Parathyroid adenoma (tissue), 2 donors: Measurements from ENCODE around the gene SEC63.
"Not testable (repeated sequence)": the region's sequence is repeated elsewhere in the genome, so short reads cannot be mapped to it uniquely, and the experiment has no call there.

Experiments
- H2AFZ ChIP-seq: fragments of 300-600 bp; sonication (generic); one replicate; pipeline ENCODE4 v1.7.0; 2017; ENCODE audit warnings: antibody characterized with exemption, mild to moderate bottlenecking
- H3K27ac ChIP-seq: fragments of 300-600 bp; sonication (generic); one replicate; pipeline ENCODE4 v1.7.0; 2017
- H3K27me3 ChIP-seq: fragments of 300-600 bp; sonication (generic); one replicate; pipeline ENCODE4 v1.7.0; 2017; ENCODE audit warnings: low read length; ENCODE audit not compliant: control insufficient read depth, insufficient read depth
- H3K36me3 ChIP-seq: fragments of 300-600 bp; sonication (generic); one replicate; pipeline ENCODE4 v1.7.0; 2017; ENCODE audit warnings: low read length; ENCODE audit not compliant: control insufficient read depth, insufficient read depth
- H3K4me1 ChIP-seq: fragments of 300-600 bp; sonication (generic); one replicate; pipeline ENCODE4 v1.7.0; 2017; ENCODE audit warnings: control low read depth
- H3K4me2 ChIP-seq: fragments of 300-600 bp; sonication (generic); one replicate; pipeline ENCODE4 v1.7.0; 2017; ENCODE audit warnings: low read length
- H3K4me3 ChIP-seq: fragments of 300-600 bp; sonication (generic); one replicate; pipeline ENCODE4 v1.7.0; 2017; ENCODE audit warnings: low read depth, low read length
- H3K79me2 ChIP-seq: fragments of 300-600 bp; sonication (generic); one replicate; pipeline ENCODE4 v1.7.0; 2017; ENCODE audit warnings: control low read depth
- H3K9ac ChIP-seq: fragments of 300-600 bp; sonication (generic); one replicate; pipeline ENCODE4 v1.7.0; 2017; ENCODE audit warnings: mild to moderate bottlenecking
- H3K9me3 ChIP-seq: fragments of 300-600 bp; sonication (generic); one replicate; pipeline ENCODE4 v1.7.0; 2017; ENCODE audit warnings: low read length; ENCODE audit not compliant: control insufficient read depth
- CTCF ChIP-seq: fragments of 300-600 bp; sonication (generic); IDR thresholded peaks from one replicate; pipeline ENCODE4 v1.7.0; 2017; ENCODE audit warnings: antibody characterized with exemption, mild to moderate bottlenecking
- donor health status: primary hyperparathyroidism.

Gene SEC63

GRCh38 chr6:107866606-107867301 lies 91.3 kb downstream of the SEC63 start:
- Histone ChIP-seq H2AFZ (no peak overlapping the region), H3K4me1 (no peaks in the 10 kb centered on the region), H3K4me3 (no peak overlapping the region), H3K9ac (no peak overlapping the region), H3K79me2 (no peaks in the 10 kb centered on the region), H3K27me3 (no peaks in the 10 kb centered on the region), H3K36me3 (peaks cover 2% of the 10 kb centered on the region), H3K9me3 (no peaks in the 10 kb centered on the region), H3K4me2 (no peak overlapping the region), H3K27ac (no peak overlapping the region)
- TF ChIP-seq CTCF = peak; percentile 46

GRCh38 chr6:107864226-107865127 lies 93.5 kb downstream of the SEC63 start:
- no peaks in the 10 kb centered on the region for H3K4me1 ChIP-seq
- H2AFZ ChIP-seq = no peak overlapping the region
- H3K27ac ChIP-seq = no peak overlapping the region
- no peak overlapping the region for H3K9ac ChIP-seq
- no peaks in the 10 kb centered on the region for H3K27me3 ChIP-seq
- no peak for TF ChIP-seq CTCF
- no peaks in the 10 kb centered on the region for H3K9me3 ChIP-seq
- no peak overlapping the region for H3K4me3 ChIP-seq
- peaks cover 2% of the 10 kb centered on the region for H3K36me3 ChIP-seq
- H3K4me2 ChIP-seq = no peak overlapping the region
- no peaks in the 10 kb centered on the region for H3K79me2 ChIP-seq

- no peaks in the 10 kb centered on the region for H3K4me1 ChIP-seq
- H3K27ac ChIP-seq = no peak overlapping the region
- no peak overlapping the region for H3K9ac ChIP-seq
- no peaks in the 10 kb centered on the region for H3K79me2 ChIP-seq
- H3K27me3 ChIP-seq = no peaks in the 10 kb centered on the region
- H3K36me3 ChIP-seq = peaks cover 2% of the 10 kb centered on the region
- TF ChIP-seq CTCF = no peak
- H3K4me3 ChIP-seq = no peak overlapping the region
- no peak overlapping the region for H2AFZ ChIP-seq
- H3K9me3 ChIP-seq = no peaks in the 10 kb centered on the region
- H3K4me2 ChIP-seq = no peak overlapping the region
These were observed 95.6 kb downstream of the SEC63 start for GRCh38 chr6:107862383-107862782.

- not testable (repeated sequence) for H2AFZ ChIP-seq, H3K9ac ChIP-seq, H3K27ac ChIP-seq, H3K79me2 ChIP-seq, H3K4me3 ChIP-seq, H3K27me3 ChIP-seq, H3K4me1 ChIP-seq, H3K9me3 ChIP-seq, H3K4me2 ChIP-seq, H3K36me3 ChIP-seq
These were observed 97.0 kb downstream of the SEC63 start for GRCh38 chr6:107860963-107861362.

- H3K36me3 ChIP-seq, H2AFZ ChIP-seq, H3K27ac ChIP-seq, H3K4me3 ChIP-seq, H3K27me3 ChIP-seq, H3K9ac ChIP-seq, H3K4me1 ChIP-seq, H3K9me3 ChIP-seq, H3K4me2 ChIP-seq, H3K79me2 ChIP-seq: not testable (repeated sequence)
These were observed 97.9 kb downstream of the SEC63 start for GRCh38 chr6:107860144-107860543.
